HG03135 (cell line): ENCODE results near the gene CCDC141.

Source experiments
- ATAC-seq: cut with Tn5 transposase; IDR thresholded peaks from one replicate; pipeline ENCODE4 v1.9.1; 2021; ENCODE audit warnings: mild to moderate bottlenecking, moderate library complexity; ENCODE audit not compliant: unreplicated experiment

Gene CCDC141

GRCh38 chr2:178874529-178875240 lies 175.3 kb downstream of the CCDC141 start:
- ATAC-seq: no peak

- ATAC-seq: no peak
Observed at GRCh38 chr2:178873912-178874311, 176.0 kb downstream of the CCDC141 start.

GRCh38 chr2:178871536-178871935 lies 178.4 kb downstream of the CCDC141 start:
- no peak for ATAC-seq

GRCh38 chr2:178870703-178871102 lies 179.2 kb downstream of the CCDC141 start:
- ATAC-seq: no peak

GRCh38 chr2:178865999-178866398 lies 183.9 kb downstream of the CCDC141 start:
- no peak for ATAC-seq

- no peak for ATAC-seq
Observed at GRCh38 chr2:178865146-178865936, 184.6 kb downstream of the CCDC141 start.

- no peak for ATAC-seq
Observed at GRCh38 chr2:178863856-178864620, 185.9 kb downstream of the CCDC141 start.

- ATAC-seq: no peak
Observed at GRCh38 chr2:178863130-178863855, 186.6 kb downstream of the CCDC141 start.

- no peak for ATAC-seq
Observed at GRCh38 chr2:178860551-178860950, 189.4 kb downstream of the CCDC141 start.

GRCh38 chr2:178859730-178860129 lies 190.2 kb downstream of the CCDC141 start:
- ATAC-seq: no peak

GRCh38 chr2:178858896-178859625 lies 190.9 kb downstream of the CCDC141 start:
- no peak for ATAC-seq

- no peak for ATAC-seq
Observed at GRCh38 chr2:178855151-178855550, 194.8 kb downstream of the CCDC141 start.

GRCh38 chr2:178848335-178848734 lies 201.6 kb downstream of the CCDC141 start:
- no peak for ATAC-seq

- ATAC-seq: no peak
Observed at GRCh38 chr2:178846458-178846802, 203.5 kb downstream of the CCDC141 start.

- no peak for ATAC-seq
Observed at GRCh38 chr2:178845566-178846457, 204.1 kb downstream of the CCDC141 start.

GRCh38 chr2:178844701-178845100 lies 205.2 kb downstream of the CCDC141 start:
- ATAC-seq: no peak

- no peak for ATAC-seq
Observed at GRCh38 chr2:178844269-178844668, 205.7 kb downstream of the CCDC141 start.

- ATAC-seq: no peak
Observed at GRCh38 chr2:178843697-178844096, 206.2 kb downstream of the CCDC141 start.

GRCh38 chr2:178836807-178837206 lies 213.1 kb downstream of the CCDC141 start:
- no peak for ATAC-seq
